Duodenal mucosa (tissue), 2 donors: ENCODE results near the gene IL37.
"Not testable (repeated sequence)": the region's sequence is repeated elsewhere in the genome, so short reads cannot be mapped to it uniquely, and the experiment has no call there.

Experiments
- H3K27ac ChIP-seq: one replicate; pipeline ENCODE4 v1.7.0; 2013; ENCODE audit warnings: low read depth, low read length
- H3K27me3 ChIP-seq, 2 donors: one replicate each; pipeline ENCODE4 v1.7.0; 2013; ENCODE audit warnings: low read length in 2 of 2, control low read depth in 1 of 2; ENCODE audit not compliant: insufficient read depth in 2 of 2, control insufficient read depth in 1 of 2
- H3K36me3 ChIP-seq, 2 donors: one replicate each; pipeline ENCODE4 v1.7.0; 2013; ENCODE audit warnings: low read length in 2 of 2, control low read depth in 1 of 2; ENCODE audit not compliant: insufficient read depth in 2 of 2, control insufficient read depth in 1 of 2
- H3K4me1 ChIP-seq, 2 donors: one replicate each; pipeline ENCODE4 v1.7.0; 2013; ENCODE audit warnings: low read length in 2 of 2, control low read depth in 1 of 2; ENCODE audit not compliant: insufficient read depth in 2 of 2, control insufficient read depth in 1 of 2
- H3K4me3 ChIP-seq, 2 donors: one replicate each; pipeline ENCODE4 v1.7.0; 2013; ENCODE audit warnings: low read length in 2 of 2, low read depth in 1 of 2
- H3K9ac ChIP-seq, 2 donors: one replicate each; pipeline ENCODE4 v1.7.0; 2013; ENCODE audit warnings: low read length in 2 of 2, low read depth in 1 of 2
- H3K9me3 ChIP-seq, 2 donors: one replicate each; pipeline ENCODE4 v1.7.0; 2013; ENCODE audit warnings: low read length in 2 of 2, control low read depth in 1 of 2; ENCODE audit not compliant: control insufficient read depth in 1 of 2

The IL37 gene

DNA sequence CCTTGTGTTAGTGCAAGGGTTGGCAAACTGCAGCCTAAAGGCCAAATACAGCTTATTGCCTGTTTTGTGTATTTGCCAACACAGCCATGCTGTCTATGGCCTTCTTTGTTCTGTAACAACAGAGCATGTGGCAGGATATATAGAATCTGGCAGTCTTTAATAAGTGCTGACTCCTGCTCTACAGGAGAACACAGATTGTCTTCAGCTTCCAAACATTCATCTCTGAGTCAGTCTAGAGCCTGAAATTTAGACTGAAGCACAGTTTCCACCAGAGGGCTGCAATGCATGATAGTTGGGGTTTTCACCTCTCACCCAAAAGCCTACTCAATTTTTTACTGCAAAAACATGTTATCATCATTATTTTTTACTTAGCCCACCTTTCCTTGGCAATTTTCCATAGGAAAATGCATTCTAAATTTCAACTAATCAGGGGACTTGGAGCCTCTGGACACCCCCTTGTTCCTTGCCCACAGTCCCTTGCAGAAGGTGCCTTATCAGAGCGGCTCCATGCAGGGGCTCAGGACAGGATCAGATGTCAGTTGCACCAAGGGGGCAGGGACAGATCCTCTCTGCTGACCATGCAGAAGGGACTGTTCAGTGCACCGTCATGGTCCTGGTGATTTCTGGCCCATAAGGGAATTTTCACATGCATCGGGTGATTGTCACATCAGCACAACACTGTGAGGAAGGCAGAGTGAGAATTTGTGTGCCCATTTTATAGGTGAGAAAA is 12.4 kb downstream of the IL37 start:
- no peaks in the 10 kb centered on the region for H3K9me3 ChIP-seq
- no peak overlapping the region for H3K27ac ChIP-seq
- no peaks in the 10 kb centered on the region for H3K27me3 ChIP-seq
- no peak overlapping the region for H3K9ac ChIP-seq
- H3K4me3 ChIP-seq: no peak overlapping the region
- no peaks in the 10 kb centered on the region for H3K36me3 ChIP-seq
- H3K4me1 ChIP-seq: peaks cover 0 to 19% of the 10 kb centered on the region in 2 donors

DNA sequence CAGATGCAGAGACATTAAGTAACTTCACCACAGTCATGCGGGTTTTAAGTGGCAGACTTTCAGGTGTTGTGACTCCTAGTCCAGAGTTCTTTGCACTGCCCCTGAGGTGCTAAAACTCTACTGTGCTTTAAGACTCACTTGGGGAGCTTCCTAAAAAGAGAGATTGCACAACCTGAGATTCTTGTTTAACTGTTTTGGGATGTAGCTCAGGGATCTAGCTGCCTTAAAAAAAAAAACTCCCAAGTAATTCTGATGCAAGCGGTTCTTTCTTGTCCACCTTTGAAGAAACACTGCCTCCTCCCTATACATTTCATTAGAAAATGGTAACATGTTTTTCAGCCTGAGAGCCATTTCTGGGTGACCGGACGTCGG is 13.0 kb downstream of the IL37 start:
- no peak overlapping the region for H3K9ac ChIP-seq
- no peak overlapping the region for H3K27ac ChIP-seq
- no peaks in the 10 kb centered on the region for H3K9me3 ChIP-seq
- H3K36me3 ChIP-seq: no peaks in the 10 kb centered on the region
- H3K27me3 ChIP-seq: no peaks in the 10 kb centered on the region
- H3K4me3 ChIP-seq: no peak overlapping the region
- peaks cover 0 to 19% of the 10 kb centered on the region in 2 donors for H3K4me1 ChIP-seq

DNA sequence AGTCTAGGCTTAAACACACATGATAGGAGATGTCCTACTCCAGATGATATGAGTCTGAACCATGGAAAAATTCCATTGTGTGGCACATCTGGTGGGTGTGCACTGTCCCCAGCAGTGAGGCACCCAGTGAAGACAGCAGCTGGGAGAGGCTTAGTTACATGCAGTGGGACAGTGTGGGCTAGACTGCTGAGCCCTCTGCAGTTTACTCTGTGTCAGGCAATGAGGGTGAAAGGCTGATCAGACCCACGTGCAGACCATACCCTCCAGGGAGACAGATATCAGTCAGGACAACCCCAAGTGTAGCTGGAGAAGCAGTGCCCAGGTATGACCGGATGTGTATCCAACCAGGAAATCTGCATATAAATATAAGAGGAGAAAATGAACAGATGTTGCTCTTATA is 13.4 kb downstream of the IL37 start:
- Histone ChIP-seq H3K9ac (no peak overlapping the region), H3K4me3 (no peak overlapping the region), H3K9me3 (no peaks in the 10 kb centered on the region), H3K36me3 (no peaks in the 10 kb centered on the region), H3K4me1 (peaks cover 0 to 19% of the 10 kb centered on the region in 2 donors), H3K27me3 (no peaks in the 10 kb centered on the region), H3K27ac (no peak overlapping the region)

DNA sequence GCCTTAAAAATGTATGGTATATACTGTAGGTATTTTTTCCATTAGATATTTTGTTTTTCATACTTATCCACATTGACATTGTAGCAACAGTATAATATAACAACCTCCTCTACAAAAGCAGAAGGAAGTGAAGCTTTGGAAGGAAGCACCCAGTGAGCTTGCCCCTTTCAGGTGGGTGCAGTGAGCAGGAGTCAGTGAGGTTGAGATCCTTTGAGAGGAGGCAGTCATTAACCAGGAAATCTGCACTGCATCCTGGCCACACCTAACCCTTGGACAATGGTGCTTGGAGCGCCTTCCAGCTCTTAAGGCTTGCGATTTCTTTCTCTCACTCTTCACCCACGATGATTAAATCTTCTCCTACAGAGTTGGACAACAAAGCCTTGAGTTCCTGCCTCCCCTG is 13.9 kb downstream of the IL37 start:
- H3K4me1 ChIP-seq: peaks cover 0 to 19% of the 10 kb centered on the region in 2 donors
- no peak overlapping the region for H3K9ac ChIP-seq
- H3K4me3 ChIP-seq: no peak overlapping the region
- no peaks in the 10 kb centered on the region for H3K27me3 ChIP-seq
- H3K9me3 ChIP-seq: no peaks in the 10 kb centered on the region
- H3K36me3 ChIP-seq: no peaks in the 10 kb centered on the region
- no peak overlapping the region for H3K27ac ChIP-seq

DNA sequence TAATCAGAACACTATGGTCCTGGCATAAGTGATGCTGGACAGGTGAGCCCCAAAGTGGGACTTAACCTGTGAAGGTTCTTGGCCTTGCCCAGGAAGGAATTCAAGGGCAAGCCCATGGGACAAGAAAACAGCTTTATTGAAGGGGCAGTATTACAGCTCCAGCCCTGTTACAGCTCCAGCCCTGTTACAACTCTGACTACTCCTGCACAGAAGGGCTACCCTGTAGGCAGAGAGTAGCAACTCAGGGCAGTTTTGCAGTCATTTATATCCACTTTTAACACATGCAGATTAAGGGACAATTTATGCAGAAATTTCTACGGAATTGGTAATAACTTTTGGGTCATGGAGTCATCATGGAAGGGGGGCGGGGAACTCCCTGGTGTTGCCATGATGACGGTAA is 15.7 kb downstream of the IL37 start:
- H3K9ac ChIP-seq: no peak overlapping the region
- H3K27ac ChIP-seq: no peak overlapping the region
- H3K27me3 ChIP-seq: no peaks in the 10 kb centered on the region
- H3K4me1 ChIP-seq: peaks cover 0 to 18% of the 10 kb centered on the region in 2 donors
- no peaks in the 10 kb centered on the region for H3K36me3 ChIP-seq
- no peaks in the 10 kb centered on the region for H3K9me3 ChIP-seq
- no peak overlapping the region for H3K4me3 ChIP-seq

DNA sequence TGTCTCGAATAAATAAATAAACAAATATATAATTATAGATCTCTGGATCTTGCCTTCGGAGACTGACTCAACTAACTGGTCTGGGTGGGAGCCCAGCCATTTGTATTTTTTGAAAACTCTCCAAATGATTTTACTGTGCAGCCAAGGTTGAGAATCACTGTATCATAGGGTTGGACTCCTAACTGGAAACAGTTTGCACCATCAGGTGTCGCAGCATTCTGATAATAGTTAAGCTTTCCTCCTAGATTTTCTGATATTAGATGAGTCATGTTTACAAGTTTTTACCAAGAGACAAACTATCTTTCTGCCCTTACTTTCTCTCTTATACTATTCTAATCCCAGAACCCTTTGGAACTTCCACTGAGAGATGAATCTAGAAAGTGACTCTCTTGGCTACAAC is 16.8 kb downstream of the IL37 start:
- H3K4me1 ChIP-seq: peaks cover 0 to 8% of the 10 kb centered on the region in 2 donors
- no peaks in the 10 kb centered on the region for H3K36me3 ChIP-seq
- H3K9ac ChIP-seq: no peak overlapping the region
- no peaks in the 10 kb centered on the region for H3K9me3 ChIP-seq
- no peaks in the 10 kb centered on the region for H3K27me3 ChIP-seq
- no peak overlapping the region for H3K4me3 ChIP-seq
- H3K27ac ChIP-seq: no peak overlapping the region

DNA sequence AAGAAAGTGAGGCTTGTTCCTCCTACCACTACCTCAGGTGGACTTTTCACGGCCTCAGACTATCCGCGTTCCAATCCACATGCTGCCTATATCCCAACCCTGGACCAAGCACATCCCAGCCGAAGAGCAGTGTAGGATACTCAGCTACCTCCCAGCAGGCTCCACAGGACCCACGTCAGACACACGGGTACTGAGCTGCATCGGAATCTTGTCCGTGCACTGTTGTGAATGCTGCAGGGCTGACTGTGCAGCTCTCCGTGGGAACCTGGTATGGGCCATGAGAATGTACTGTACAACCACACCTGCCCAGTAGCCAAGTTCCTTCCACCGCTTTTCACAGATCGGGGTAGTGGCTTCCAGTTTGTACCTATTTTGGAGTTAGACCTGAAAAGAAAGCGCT is 22.3 kb downstream of the IL37 start:
- Histone ChIP-seq H3K27me3 (peaks cover 0 to 3% of the 10 kb centered on the region in 2 donors), H3K4me1 (no peaks in the 10 kb centered on the region), H3K4me3 (no peak overlapping the region), H3K27ac (no peak overlapping the region), H3K36me3 (no peaks in the 10 kb centered on the region), H3K9me3 (no peaks in the 10 kb centered on the region), H3K9ac (no peak overlapping the region)

DNA sequence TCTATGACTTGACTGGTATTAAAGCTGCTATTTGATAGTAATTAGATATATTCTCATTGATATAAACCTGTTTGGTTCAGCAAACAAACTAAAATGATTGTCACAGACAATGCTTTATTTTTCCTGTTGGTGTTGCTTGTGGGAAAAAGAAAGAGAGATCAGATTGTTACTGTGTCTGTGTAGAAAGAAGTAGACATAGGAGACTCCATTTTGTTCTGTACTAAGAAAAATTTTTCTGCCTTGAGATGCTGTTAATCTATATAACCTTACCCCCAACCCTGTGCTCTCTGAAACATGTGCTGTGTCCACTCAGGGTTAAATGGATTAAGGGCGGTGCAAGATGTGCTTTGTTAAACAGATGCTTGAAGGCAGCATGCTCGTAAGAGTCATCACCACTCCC is 23.2 kb downstream of the IL37 start:
- not testable (repeated sequence) for H3K4me1 ChIP-seq, H3K4me3 ChIP-seq, H3K9me3 ChIP-seq, H3K27me3 ChIP-seq, H3K9ac ChIP-seq, H3K27ac ChIP-seq, H3K36me3 ChIP-seq

DNA sequence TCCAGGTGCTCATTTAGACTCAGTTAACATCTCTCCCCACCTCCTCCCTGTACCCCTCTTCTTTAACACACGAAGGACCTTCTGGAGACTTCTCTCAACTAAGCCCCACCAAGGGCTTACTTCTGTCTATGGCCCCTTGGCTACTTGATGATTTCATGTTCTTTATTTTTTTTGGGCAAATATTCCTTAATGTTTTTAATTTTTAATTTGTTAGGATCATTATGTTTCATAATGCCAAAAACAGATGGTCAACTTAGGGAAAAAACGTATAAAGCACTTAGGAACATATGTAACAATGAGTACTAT is 25.9 kb downstream of the IL37 start:
- Histone ChIP-seq H3K9ac (no peak overlapping the region), H3K4me1 (peaks cover 0 to 4% of the 10 kb centered on the region in 2 donors), H3K9me3 (no peaks in the 10 kb centered on the region), H3K27ac (no peak overlapping the region), H3K4me3 (no peak overlapping the region), H3K36me3 (no peaks in the 10 kb centered on the region), H3K27me3 (peaks cover 0 to 3% of the 10 kb centered on the region in 2 donors)

DNA sequence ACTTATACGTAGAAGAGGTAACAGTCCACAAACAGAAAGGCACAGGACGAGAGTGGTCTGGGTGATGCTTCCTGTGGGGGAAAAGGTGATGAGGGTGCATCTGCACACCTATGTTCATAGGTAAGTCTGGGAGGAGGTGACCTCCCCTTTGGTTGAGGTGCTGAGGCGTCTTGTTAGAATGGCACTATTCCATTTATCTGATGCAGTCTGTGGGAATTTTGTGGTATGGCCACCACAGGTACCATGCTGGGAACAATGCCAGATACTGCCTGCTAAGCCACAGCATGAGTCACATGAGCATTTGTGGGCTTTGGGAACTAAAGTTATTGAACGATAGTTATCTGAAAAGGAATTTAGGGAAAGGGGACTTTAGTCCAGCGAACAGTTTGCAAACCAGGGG is 27.9 kb downstream of the IL37 start:
- Histone ChIP-seq H3K9ac (no peak overlapping the region), H3K4me3 (no peak overlapping the region)

DNA sequence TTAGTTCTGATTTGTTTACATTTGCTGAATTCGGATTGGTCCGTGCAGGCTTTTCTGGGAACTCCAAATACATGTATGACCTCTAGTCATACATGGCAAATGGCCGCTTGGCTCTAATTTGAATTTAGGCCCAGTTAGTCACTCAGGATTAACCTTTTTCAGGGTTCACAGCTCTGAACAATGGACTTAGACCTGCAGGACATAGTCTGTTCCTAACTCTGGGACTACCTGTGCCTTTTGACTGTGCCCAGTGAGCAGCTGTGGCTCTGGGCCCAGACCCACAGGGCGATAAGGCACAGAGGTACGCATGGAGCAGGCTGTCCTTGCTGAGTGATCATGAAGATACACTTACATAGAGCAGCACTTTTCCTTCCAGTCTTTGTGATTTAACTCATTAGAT is 28.5 kb downstream of the IL37 start:
- Histone ChIP-seq H3K27ac (no peak overlapping the region), H3K4me1 (peaks cover 0 to 4% of the 10 kb centered on the region in 2 donors), H3K4me3 (no peak overlapping the region), H3K9ac (no peak overlapping the region), H3K36me3 (no peaks in the 10 kb centered on the region), H3K9me3 (no peaks in the 10 kb centered on the region), H3K27me3 (no peaks in the 10 kb centered on the region)

More for the DNA sequence above, 27.9 kb downstream of the IL37 start:
- no peaks in the 10 kb centered on the region for H3K36me3 ChIP-seq
- no peak overlapping the region for H3K27ac ChIP-seq
- peaks cover 0 to 4% of the 10 kb centered on the region in 2 donors for H3K4me1 ChIP-seq
- H3K9me3 ChIP-seq: no peaks in the 10 kb centered on the region
- H3K27me3 ChIP-seq: no peaks in the 10 kb centered on the region
